ENCODE data around the gene OSTC. TPM values are rescaled to one million over a fixed set of nuclear protein-coding genes. Genes with fewer than 3 reads are reported as not detected.

Gene OSTC
- total and polyA plus RNA-seq, 9 of the 15 experiments (the other 6 are each of a cell fraction or from before 2014, with no cell fraction given): 112 to 966 (median 235) TPM

DNA sequence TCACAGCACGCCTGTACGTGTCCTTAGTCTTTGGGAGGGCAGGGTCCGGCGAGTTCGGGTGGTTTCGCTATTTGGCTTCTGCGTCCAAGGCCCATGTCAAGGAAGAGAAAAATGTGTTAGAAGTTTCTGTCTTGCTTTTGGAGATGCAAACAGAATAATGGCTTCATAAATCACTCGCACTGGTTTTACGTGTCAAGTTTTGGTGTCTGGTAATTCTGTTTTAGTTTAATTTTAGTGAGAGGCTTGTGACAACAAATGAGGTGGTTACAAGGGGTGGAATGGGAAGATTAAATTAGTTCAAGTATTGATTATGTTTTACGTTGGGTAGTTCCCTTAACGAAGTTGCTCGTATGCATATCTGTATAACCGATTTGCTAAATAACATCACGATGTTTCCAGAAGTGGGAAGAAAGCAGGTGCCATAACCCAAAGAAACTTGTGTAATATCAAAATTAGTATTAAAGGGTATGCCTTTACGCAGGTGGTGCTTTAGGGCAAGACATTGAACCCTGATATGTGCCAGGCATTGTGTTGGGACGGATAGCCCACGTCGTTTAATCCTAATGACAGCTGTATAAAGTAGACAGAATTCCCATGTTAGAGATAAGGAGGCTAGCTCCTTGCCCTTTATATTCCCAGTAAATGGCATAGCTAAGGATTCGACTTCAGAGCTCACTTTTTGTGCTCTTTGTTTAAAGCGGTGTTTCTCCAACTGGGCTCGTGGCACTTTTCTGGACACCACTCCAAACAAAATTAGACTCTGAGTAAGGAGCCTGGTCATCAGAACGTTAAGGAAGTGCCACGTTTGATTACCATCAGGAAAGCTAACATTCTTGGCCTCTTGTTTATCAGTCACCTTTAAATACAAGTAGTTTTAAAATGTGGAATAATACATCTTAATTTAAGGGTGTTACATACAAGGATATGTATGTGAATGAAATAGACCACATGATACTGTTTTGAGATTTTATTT lies 29.2 kb upstream of the OSTC start (continued):
- TF ChIP-seq, protein P1, sequence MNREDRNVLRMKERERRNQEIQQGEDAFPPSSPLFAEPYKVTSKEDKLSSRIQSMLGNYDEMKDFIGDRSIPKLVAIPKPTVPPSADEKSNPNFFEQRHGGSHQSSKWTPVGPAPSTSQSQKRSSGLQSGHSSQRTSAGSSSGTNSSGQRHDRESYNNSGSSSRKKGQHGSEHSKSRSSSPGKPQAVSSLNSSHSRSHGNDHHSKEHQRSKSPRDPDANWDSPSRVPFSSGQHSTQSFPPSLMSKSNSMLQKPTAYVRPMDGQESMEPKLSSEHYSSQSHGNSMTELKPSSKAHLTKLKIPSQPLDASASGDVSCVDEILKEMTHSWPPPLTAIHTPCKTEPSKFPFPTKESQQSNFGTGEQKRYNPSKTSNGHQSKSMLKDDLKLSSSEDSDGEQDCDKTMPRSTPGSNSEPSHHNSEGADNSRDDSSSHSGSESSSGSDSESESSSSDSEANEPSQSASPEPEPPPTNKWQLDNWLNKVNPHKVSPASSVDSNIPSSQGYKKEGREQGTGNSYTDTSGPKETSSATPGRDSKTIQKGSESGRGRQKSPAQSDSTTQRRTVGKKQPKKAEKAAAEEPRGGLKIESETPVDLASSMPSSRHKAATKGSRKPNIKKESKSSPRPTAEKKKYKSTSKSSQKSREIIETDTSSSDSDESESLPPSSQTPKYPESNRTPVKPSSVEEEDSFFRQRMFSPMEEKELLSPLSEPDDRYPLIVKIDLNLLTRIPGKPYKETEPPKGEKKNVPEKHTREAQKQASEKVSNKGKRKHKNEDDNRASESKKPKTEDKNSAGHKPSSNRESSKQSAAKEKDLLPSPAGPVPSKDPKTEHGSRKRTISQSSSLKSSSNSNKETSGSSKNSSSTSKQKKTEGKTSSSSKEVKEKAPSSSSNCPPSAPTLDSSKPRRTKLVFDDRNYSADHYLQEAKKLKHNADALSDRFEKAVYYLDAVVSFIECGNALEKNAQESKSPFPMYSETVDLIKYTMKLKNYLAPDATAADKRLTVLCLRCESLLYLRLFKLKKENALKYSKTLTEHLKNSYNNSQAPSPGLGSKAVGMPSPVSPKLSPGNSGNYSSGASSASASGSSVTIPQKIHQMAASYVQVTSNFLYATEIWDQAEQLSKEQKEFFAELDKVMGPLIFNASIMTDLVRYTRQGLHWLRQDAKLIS (CRISPR knock-in tag; IDR thresholded peaks at IDR 0.05): 0 out of 2 replicates have a peak, but pooled peaks have one; percentile 1
- TF ChIP-seq TCFL5 (CRISPR knock-in tag; conservative IDR thresholded peaks at IDR 0.05) (0 out of 2 replicates have a peak, but pooled peaks have one; percentile 19), CREB1 (IDR thresholded peaks at IDR 0.05) (no peak), CREB1 (CRISPR knock-in tag; IDR thresholded peaks at IDR 0.05) (0 out of 2 replicates have a peak, but pooled peaks have one; percentile 25), SPI1 (IDR thresholded peaks at IDR 0.05; ENCODE audit: borderline replicate concordance, low read depth, low read length) (0 out of 2 replicates have a peak, but pooled peaks have one; percentile 40), KAT7 (CRISPR knock-in tag; IDR thresholded peaks at IDR 0.05; ENCODE audit: borderline replicate concordance) (peak; percentile 52; the same call in 1 of the 2 replicates), MAZ (CRISPR knock-in tag; conservative IDR thresholded peaks at IDR 0.05 in 1 of 2, IDR thresholded peaks at IDR 0.05 in 1 of 2) (peak in 1 of 2 experiments; percentile 27; a peak in 1 of 4 replicates), HDAC1 (IDR thresholded peaks at IDR 0.05) (0 out of 4 replicates have a peak, but pooled peaks of 1 of the 2 experiments have one; percentile 6), ZNF445 (CRISPR knock-in tag; IDR thresholded peaks at IDR 0.05; ENCODE audit: low read depth) (peak; percentile 44; the same call in 1 of the 2 replicates), ZNF740 (CRISPR knock-in tag; IDR thresholded peaks at IDR 0.05) (0 out of 2 replicates have a peak, but pooled peaks have one; percentile 20), ZNF740 (tag; IDR thresholded peaks at IDR 0.05) (no peak)
- TF ChIP-seq, protein P2, sequence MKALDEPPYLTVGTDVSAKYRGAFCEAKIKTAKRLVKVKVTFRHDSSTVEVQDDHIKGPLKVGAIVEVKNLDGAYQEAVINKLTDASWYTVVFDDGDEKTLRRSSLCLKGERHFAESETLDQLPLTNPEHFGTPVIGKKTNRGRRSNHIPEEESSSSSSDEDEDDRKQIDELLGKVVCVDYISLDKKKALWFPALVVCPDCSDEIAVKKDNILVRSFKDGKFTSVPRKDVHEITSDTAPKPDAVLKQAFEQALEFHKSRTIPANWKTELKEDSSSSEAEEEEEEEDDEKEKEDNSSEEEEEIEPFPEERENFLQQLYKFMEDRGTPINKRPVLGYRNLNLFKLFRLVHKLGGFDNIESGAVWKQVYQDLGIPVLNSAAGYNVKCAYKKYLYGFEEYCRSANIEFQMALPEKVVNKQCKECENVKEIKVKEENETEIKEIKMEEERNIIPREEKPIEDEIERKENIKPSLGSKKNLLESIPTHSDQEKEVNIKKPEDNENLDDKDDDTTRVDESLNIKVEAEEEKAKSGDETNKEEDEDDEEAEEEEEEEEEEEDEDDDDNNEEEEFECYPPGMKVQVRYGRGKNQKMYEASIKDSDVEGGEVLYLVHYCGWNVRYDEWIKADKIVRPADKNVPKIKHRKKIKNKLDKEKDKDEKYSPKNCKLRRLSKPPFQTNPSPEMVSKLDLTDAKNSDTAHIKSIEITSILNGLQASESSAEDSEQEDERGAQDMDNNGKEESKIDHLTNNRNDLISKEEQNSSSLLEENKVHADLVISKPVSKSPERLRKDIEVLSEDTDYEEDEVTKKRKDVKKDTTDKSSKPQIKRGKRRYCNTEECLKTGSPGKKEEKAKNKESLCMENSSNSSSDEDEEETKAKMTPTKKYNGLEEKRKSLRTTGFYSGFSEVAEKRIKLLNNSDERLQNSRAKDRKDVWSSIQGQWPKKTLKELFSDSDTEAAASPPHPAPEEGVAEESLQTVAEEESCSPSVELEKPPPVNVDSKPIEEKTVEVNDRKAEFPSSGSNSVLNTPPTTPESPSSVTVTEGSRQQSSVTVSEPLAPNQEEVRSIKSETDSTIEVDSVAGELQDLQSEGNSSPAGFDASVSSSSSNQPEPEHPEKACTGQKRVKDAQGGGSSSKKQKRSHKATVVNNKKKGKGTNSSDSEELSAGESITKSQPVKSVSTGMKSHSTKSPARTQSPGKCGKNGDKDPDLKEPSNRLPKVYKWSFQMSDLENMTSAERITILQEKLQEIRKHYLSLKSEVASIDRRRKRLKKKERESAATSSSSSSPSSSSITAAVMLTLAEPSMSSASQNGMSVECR (CRISPR knock-in tag; IDR thresholded peaks at IDR 0.05): 0 out of 2 replicates have a peak, but pooled peaks have one; percentile 9
- TF ChIP-seq, protein P3, sequence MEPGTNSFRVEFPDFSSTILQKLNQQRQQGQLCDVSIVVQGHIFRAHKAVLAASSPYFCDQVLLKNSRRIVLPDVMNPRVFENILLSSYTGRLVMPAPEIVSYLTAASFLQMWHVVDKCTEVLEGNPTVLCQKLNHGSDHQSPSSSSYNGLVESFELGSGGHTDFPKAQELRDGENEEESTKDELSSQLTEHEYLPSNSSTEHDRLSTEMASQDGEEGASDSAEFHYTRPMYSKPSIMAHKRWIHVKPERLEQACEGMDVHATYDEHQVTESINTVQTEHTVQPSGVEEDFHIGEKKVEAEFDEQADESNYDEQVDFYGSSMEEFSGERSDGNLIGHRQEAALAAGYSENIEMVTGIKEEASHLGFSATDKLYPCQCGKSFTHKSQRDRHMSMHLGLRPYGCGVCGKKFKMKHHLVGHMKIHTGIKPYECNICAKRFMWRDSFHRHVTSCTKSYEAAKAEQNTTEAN (CRISPR knock-in tag; IDR thresholded peaks at IDR 0.05): 0 out of 2 replicates have a peak, but pooled peaks have one; percentile 51
